ENCODE results near the gene PLXNA4.

GRCh38 chr7:132073920-132074589 lies 502.2 kb downstream of the PLXNA4 start:
- no peak for TF ChIP-seq POLR2A (IDR thresholded peaks at IDR 0.05; ENCODE audit: low read depth, low read length)
- no peak for TF ChIP-seq SPI1 (IDR thresholded peaks at IDR 0.05; ENCODE audit: low read depth, low read length)
- TF ChIP-seq POLR2AphosphoS5 (IDR thresholded peaks at IDR 0.05; ENCODE audit: low read depth, low read length): no peak
- no peak for TF ChIP-seq POU2F2 (IDR thresholded peaks at IDR 0.05; ENCODE audit: low read depth, low read length)
- no peak for TF ChIP-seq TAF1 (IDR thresholded peaks at IDR 0.05; ENCODE audit: low read depth, low read length)
